K562 (cell line): ENCODE measurements around the gene ZNF618.

Source experiments
- ARID3B ChIP-seq: fragments of 250-450 bp; sonication (Bioruptor Pico); IDR thresholded peaks from 2 replicates; pipeline ENCODE4 v1.4.0; 2020; ENCODE audit warnings: borderline replicate concordance
- CHD4 ChIP-seq: fragments of 200-600 bp; sonication (generic); IDR thresholded peaks from 3 replicates; pipeline ENCODE4 v1.6.1; 2012; ENCODE audit warnings: low read depth, mild to moderate bottlenecking, mixed read lengths, low read length, inconsistent platforms; ENCODE audit not compliant: insufficient read depth, insufficient replicate concordance, poor library complexity, severe bottlenecking
- CTCF ChIP-seq, 3 experiments: IDR thresholded peaks in 2 of 3; conservative IDR thresholded peaks in 1 of 3; 2 replicates each; pipeline ENCODE4 v1.5.1; 2011 to 2012; ENCODE audit warnings: low read length in 3 of 3, mild to moderate bottlenecking in 3 of 3, control low read depth in 2 of 3, improper control_type of control experiment in 1 of 3, inconsistent platforms in 1 of 3, low read depth in 1 of 3, mixed read lengths in 1 of 3, moderate library complexity in 1 of 3; ENCODE audit not compliant: insufficient read depth in 2 of 3
- CXXC5 ChIP-seq: fragments of 250-450 bp; sonication (Bioruptor Pico); IDR thresholded peaks from 2 replicates; pipeline ENCODE4 v1.8.0; 2022; ENCODE audit warnings: inconsistent platforms, mild to moderate bottlenecking, moderate library complexity
- ELK3 ChIP-seq: fragments of 450-650 bp; formaldehyde crosslinking; IDR thresholded peaks from 2 replicates; pipeline ENCODE4 v1.4.0; 2020; ENCODE audit warnings: mild to moderate bottlenecking
- FOXK1 ChIP-seq: sonication (generic); formaldehyde crosslinking; IDR thresholded peaks from 2 replicates; pipeline ENCODE4 v1.8.0; 2022; ENCODE audit warnings: missing genetic modification reagents, mild to moderate bottlenecking, borderline replicate concordance
- MAX ChIP-seq: sonication (generic); formaldehyde crosslinking; IDR thresholded peaks from 2 replicates; pipeline ENCODE4 v1.9.0; 2022; ENCODE audit warnings: mild to moderate bottlenecking, missing genetic modification reagents
- NONO ChIP-seq, 2 experiments: fragments of 200-400 bp in 1 of 2; fragments of 450-650 bp in 1 of 2; formaldehyde crosslinking in 1 of 2; IDR thresholded peaks; 2 replicates each; pipeline ENCODE4 v1.6.1; 2017; ENCODE audit warnings: low read depth in 2 of 2, mild to moderate bottlenecking in 2 of 2, moderate library complexity in 2 of 2, low read length in 1 of 2
- RCOR1 ChIP-seq, 2 experiments: IDR thresholded peaks; 2 replicates each; pipeline ENCODE4 v1.6.1; 2012; ENCODE audit warnings: low read depth in 2 of 2, low read length in 2 of 2, borderline replicate concordance in 1 of 2, improper control_type of control experiment in 1 of 2
- RFX5 ChIP-seq: IDR thresholded peaks from 2 replicates; pipeline ENCODE4 v1.6.1; 2011; ENCODE audit warnings: low read depth, mild to moderate bottlenecking, improper control_type of control experiment, low read length
- SIN3B ChIP-seq: fragments of 450-650 bp; IDR thresholded peaks from 2 replicates; pipeline ENCODE4 v1.6.1; 2017; ENCODE audit warnings: low read depth, mild to moderate bottlenecking, moderate library complexity
- ZNF24 ChIP-seq: fragments of 450-650 bp; IDR thresholded peaks from 2 replicates; pipeline ENCODE4 v1.6.1; 2016
- ZSCAN29 ChIP-seq: fragments of 450-650 bp; IDR thresholded peaks from 2 replicates; pipeline ENCODE4 v1.6.1; 2017

GRCh38 chr9:113963017-113963620 is 87.0 kb downstream of the ZNF618 start:
- TF ChIP-seq RFX5, result no peak
- TF ChIP-seq SIN3B, result no peak
- TF ChIP-seq ZSCAN29, result no peak
- TF ChIP-seq CHD4, result no peak
- TF ChIP-seq FOXK1 (CRISPR knock-in tag), result no peak
- TF ChIP-seq CTCF (IDR thresholded peaks at IDR 0.05 in 2 of 3, conservative IDR thresholded peaks at IDR 0.05 in 1 of 3; ENCODE audit: insufficient read depth in 2 of 3, low read depth in 1 of 3, low read length in 3 of 3), result peak; percentile 72 to 85 (median 85)
- no peak for TF ChIP-seq ELK3
- no peak for TF ChIP-seq CXXC5 (CRISPR knock-in tag)
- no peak for TF ChIP-seq ARID3B (CRISPR knock-in tag)
- TF ChIP-seq MAX (CRISPR knock-in tag), result no peak
- TF ChIP-seq NONO (IDR thresholded peaks at IDR 0.05; ENCODE audit: low read depth in 2 of 2, low read length in 1 of 2), result no peak
- TF ChIP-seq RCOR1 (IDR thresholded peaks at IDR 0.05; ENCODE audit: borderline replicate concordance in 1 of 2, low read depth in 2 of 2, low read length in 2 of 2), result no peak
- TF ChIP-seq ZNF24, result no peak
